ENCODE data around the gene ELMOD2.

Gene ELMOD2

GRCh38 chr4:140581078-140581477 is 57.1 kb downstream of the ELMOD2 start:
- no peak for DNase-seq (ENCODE audit: low read depth in 2 of 2)

GRCh38 chr4:140584439-140584838 is 60.5 kb downstream of the ELMOD2 start:
- DNase-seq (ENCODE audit: low read depth in 2 of 2) = no peak

- no peak for DNase-seq (ENCODE audit: low read depth in 2 of 2)
Observed at GRCh38 chr4:140595065-140595464, 71.1 kb downstream of the ELMOD2 start.

- DNase-seq (ENCODE audit: low read depth in 2 of 2) = no peak
Observed at GRCh38 chr4:140600408-140600807, 76.4 kb downstream of the ELMOD2 start.

- DNase-seq (ENCODE audit: low read depth in 2 of 2) = no peak
Observed at GRCh38 chr4:140602714-140603113, 78.7 kb downstream of the ELMOD2 start.

GRCh38 chr4:140603286-140603685 is 79.3 kb downstream of the ELMOD2 start:
- DNase-seq (ENCODE audit: low read depth in 2 of 2) = no peak
